Body of pancreas (tissue), 4 donors: ENCODE measurements around the gene KIF16B.

Experiments used
- CTCF ChIP-seq, 7 experiments: fragments of 450-650 bp in 4 of 7; fragments of 200-600 bp in 3 of 7; sonication (generic) in 3 of 7; IDR thresholded peaks; one replicate each; pipeline ENCODE4 v1.5.1; 2016 to 2019; ENCODE audit warnings: antibody characterized with exemption in 7 of 7
- POLR2A ChIP-seq, 3 donors: fragments of 450-650 bp; IDR thresholded peaks; one replicate each; pipeline ENCODE4 v1.6.1; 2016; ENCODE audit warnings: antibody characterized with exemption in 3 of 3, mild to moderate bottlenecking in 2 of 3

- TF ChIP-seq CTCF (IDR thresholded peaks at IDR 0.05) (no peak), POLR2A (IDR thresholded peaks at IDR 0.05) (no peak)
Observed at GRCh38 chr20:16245879-16246278, 327.4 kb downstream of the KIF16B start.
